K562 (cell line): ENCODE results near the gene LRRC61. TPM values are rescaled to one million over a fixed set of nuclear protein-coding genes. Genes with fewer than 3 reads are reported as not detected.

Experiments
- CBFA2T3 ChIP-seq: fragments of 450-650 bp; IDR thresholded peaks from 2 replicates; pipeline ENCODE4 v1.6.1; 2017
- COPS2 ChIP-seq: fragments of 450-650 bp; conservative IDR thresholded peaks from 2 replicates; pipeline ENCODE4 v1.6.1; 2016; ENCODE audit warnings: mild to moderate bottlenecking, moderate library complexity
- EWSR1 ChIP-seq: fragments of 450-650 bp; IDR thresholded peaks from 2 replicates; pipeline ENCODE4 v1.6.1; 2018; ENCODE audit warnings: borderline replicate concordance, mild to moderate bottlenecking, low read depth, moderate library complexity; ENCODE audit not compliant: partially characterized antibody
- GTF2B ChIP-seq: IDR thresholded peaks from 2 replicates; pipeline ENCODE4 v1.6.1; 2011; ENCODE audit not compliant: insufficient read length; ENCODE audit errors: extremely low read depth
- HLTF ChIP-seq: fragments of 450-650 bp; IDR thresholded peaks from 2 replicates; pipeline ENCODE4 v1.6.1; 2016
- HNRNPUL1 ChIP-seq: fragments of 200-400 bp; formaldehyde crosslinking; IDR thresholded peaks from 2 replicates; pipeline ENCODE4 v1.6.1; 2017; ENCODE audit warnings: low read length
- HOXB6 ChIP-seq: fragments of 250-450 bp; sonication (Bioruptor Pico); IDR thresholded peaks from 2 replicates; pipeline ENCODE4 v1.5.1; 2022; ENCODE audit warnings: mild to moderate bottlenecking, borderline replicate concordance
- JUN ChIP-seq, 2 experiments: sonication (generic) in 1 of 2; formaldehyde crosslinking in 1 of 2; IDR thresholded peaks; 2 replicates each; pipeline versions ENCODE4 v1.6.1 to v1.8.0; 2012 to 2022; ENCODE audit warnings: borderline replicate concordance in 2 of 2, mild to moderate bottlenecking in 2 of 2, improper control_type of control experiment in 1 of 2, low read depth in 1 of 2, low read length in 1 of 2, missing genetic modification reagents in 1 of 2
- KDM4B ChIP-seq, 2 experiments: fragments of 450-650 bp in 1 of 2; sonication (generic) in 1 of 2; IDR thresholded peaks; 2 replicates each; pipeline ENCODE4 v1.6.1; 2016 to 2017; ENCODE audit warnings: borderline replicate concordance in 2 of 2, antibody characterized with exemption in 1 of 2, low read depth in 1 of 2, mild to moderate bottlenecking in 1 of 2
- KLF13 ChIP-seq: fragments of 450-650 bp; IDR thresholded peaks from 2 replicates; pipeline ENCODE4 v1.6.1; 2016; ENCODE audit warnings: missing genetic modification characterization, low read depth, mild to moderate bottlenecking, missing compliant biosample characterization, moderate library complexity, borderline replicate concordance
- KLF16 ChIP-seq: IDR thresholded peaks from 2 replicates; pipeline ENCODE4 v1.6.1; 2016; ENCODE audit warnings: antibody characterized with exemption
- MCM2 ChIP-seq: fragments of 450-650 bp; IDR thresholded peaks from 2 replicates; pipeline ENCODE4 v1.6.1; 2017; ENCODE audit warnings: low read depth, mild to moderate bottlenecking
- MTA1 ChIP-seq: fragments of 450-650 bp; IDR thresholded peaks from 2 replicates; pipeline ENCODE4 v1.6.1; 2017; ENCODE audit warnings: borderline replicate concordance
- NELFE ChIP-seq: IDR thresholded peaks from 2 replicates; pipeline ENCODE4 v1.6.1; 2011; ENCODE audit warnings: mild to moderate bottlenecking; ENCODE audit not compliant: insufficient read depth, insufficient read length
- RB1 ChIP-seq: fragments of 450-650 bp; IDR thresholded peaks from 2 replicates; pipeline ENCODE4 v1.6.1; 2017; ENCODE audit warnings: low read depth, mild to moderate bottlenecking
- RBM15 ChIP-seq: fragments of 200-400 bp; formaldehyde crosslinking; IDR thresholded peaks from 2 replicates; pipeline ENCODE4 v1.6.1; 2018; ENCODE audit warnings: mild to moderate bottlenecking, low read length, moderate library complexity; ENCODE audit not compliant: insufficient read depth
- SMARCA5 ChIP-seq: fragments of 450-650 bp; IDR thresholded peaks from 2 replicates; pipeline ENCODE4 v1.6.1; 2016
- SMC3 ChIP-seq: conservative IDR thresholded peaks from 2 replicates; pipeline ENCODE4 v1.6.1; 2011; ENCODE audit warnings: low read depth, low read length, improper control_type of control experiment; ENCODE audit not compliant: insufficient read depth
- ZNF3 ChIP-seq: fragments of 250-450 bp; sonication (Bioruptor Pico); IDR thresholded peaks from 2 replicates; pipeline ENCODE4 v1.5.0; 2021; ENCODE audit warnings: mild to moderate bottlenecking, moderate library complexity
- ZNF347 ChIP-seq: fragments of 450-650 bp; formaldehyde crosslinking; IDR thresholded peaks from 2 replicates; pipeline ENCODE4 v1.4.0; 2020; ENCODE audit warnings: low read depth, mild to moderate bottlenecking, moderate library complexity
- ZNF444 ChIP-seq: fragments of 250-450 bp; sonication (Bioruptor Pico); IDR thresholded peaks from 2 replicates; pipeline ENCODE4 v1.4.0; 2020; ENCODE audit warnings: mild to moderate bottlenecking, moderate library complexity
- ZNF655 ChIP-seq: fragments of 250-450 bp; sonication (Bioruptor Pico); IDR thresholded peaks from 2 replicates; pipeline ENCODE4 v1.5.0; 2021
- polyA plus RNA-seq, 8 experiments: library from polyadenylated mRNA; depleted of rRNA in 4 of 8; stranded (reverse) in 5 of 8; unstranded in 3 of 8; fragments of >200 nt; fragmentation: Nextera tagmentation in 2 of 8; fragmentation: Illumina TruSeq in 1 of 8; extraction: Ambion mirVana in 2 of 8; extraction: Trizol in 1 of 8; gene quantifications; 2 replicates each; pipeline versions ENCODE4 v1.2.1 to v1.2.3, GENCODE V29; 2011 to 2014; ENCODE audit warnings: inconsistent platforms in 1 of 8, missing spikeins in 1 of 8
- total RNA-seq, 7 experiments: library from RNA; depleted of rRNA in 6 of 7; stranded (reverse); fragments of >200 nt in 6 of 7; fragmentation: Illumina TruSeq in 2 of 7; extraction: Trizol in 2 of 7; gene quantifications; 2 replicates each; pipeline versions ENCODE4 v1.2.1 to v1.2.3, GENCODE V29; 2011 to 2021; ENCODE audit warnings: low replicate concordance in 1 of 7
- TF ChIP-seq, protein P1 (sequence below): fragments of 250-450 bp; sonication (Bioruptor Pico); IDR thresholded peaks from 2 replicates; pipeline ENCODE4 v1.5.0; 2020; ENCODE audit warnings: mild to moderate bottlenecking
- TF ChIP-seq, protein P2 (sequence below): fragments of 150-350 bp; conservative IDR thresholded peaks from 2 replicates; pipeline ENCODE4 v1.6.1; 2014; ENCODE audit warnings: low read length

The LRRC61 gene
- total and polyA plus RNA-seq, 9 of the 15 experiments (the other 6 are each of a cell fraction or from before 2014, with no cell fraction given) = 1.3 to 55.2 (median 35.2) TPM

DNA sequence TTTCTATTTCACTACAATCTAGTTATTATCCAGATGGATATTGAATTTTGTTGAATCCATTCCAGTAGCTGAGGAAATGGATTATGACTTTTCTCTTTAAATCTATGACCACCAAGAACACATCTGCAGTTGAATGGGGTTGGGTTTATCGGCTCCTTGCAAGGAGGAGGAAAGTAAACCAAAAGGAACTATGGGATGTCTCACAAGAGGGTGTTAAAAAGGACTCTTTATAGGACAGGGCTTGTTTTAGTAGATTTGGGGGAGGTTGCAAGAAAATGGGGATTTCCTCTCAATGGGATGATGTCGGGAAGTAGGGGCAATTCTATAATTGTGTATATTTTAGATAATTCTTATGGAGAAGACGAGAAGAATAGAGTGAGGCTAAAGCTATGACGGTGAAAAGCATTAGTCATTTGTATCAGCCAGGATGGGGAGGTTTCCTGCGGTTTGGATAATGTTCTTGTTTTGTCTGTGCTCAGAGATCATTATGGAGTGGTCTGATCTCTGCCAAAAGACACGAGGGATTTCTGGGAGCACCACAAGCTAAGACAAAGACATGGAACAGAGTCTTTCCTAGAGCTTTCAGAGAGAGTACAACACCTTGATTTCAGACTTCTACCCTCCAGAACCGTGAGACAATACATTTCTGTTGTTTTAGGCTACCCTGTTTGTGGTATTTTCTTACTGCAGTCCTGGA, 5.3 kb upstream of the LRRC61 start (continued):
- TF ChIP-seq ZNF444 (CRISPR knock-in tag) = no peak
- TF ChIP-seq EWSR1 = no peak
- TF ChIP-seq RB1 = no peak
- TF ChIP-seq, protein P1, sequence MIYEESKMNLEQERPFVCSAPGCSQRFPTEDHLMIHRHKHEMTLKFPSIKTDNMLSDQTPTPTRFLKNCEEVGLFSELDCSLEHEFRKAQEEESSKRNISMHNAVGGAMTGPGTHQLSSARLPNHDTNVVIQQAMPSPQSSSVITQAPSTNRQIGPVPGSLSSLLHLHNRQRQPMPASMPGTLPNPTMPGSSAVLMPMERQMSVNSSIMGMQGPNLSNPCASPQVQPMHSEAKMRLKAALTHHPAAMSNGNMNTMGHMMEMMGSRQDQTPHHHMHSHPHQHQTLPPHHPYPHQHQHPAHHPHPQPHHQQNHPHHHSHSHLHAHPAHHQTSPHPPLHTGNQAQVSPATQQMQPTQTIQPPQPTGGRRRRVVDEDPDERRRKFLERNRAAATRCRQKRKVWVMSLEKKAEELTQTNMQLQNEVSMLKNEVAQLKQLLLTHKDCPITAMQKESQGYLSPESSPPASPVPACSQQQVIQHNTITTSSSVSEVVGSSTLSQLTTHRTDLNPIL (CRISPR knock-in tag) = 0 out of 2 replicates have a peak, but pooled peaks have one; percentile 33
- TF ChIP-seq SMARCA5 = peak; percentile 87
- TF ChIP-seq NELFE = no peak
- TF ChIP-seq JUN (IDR thresholded peaks at IDR 0.05; ENCODE audit: borderline replicate concordance, low read depth, low read length) = peak; percentile 61; the same call in 1 of the 2 replicates
- TF ChIP-seq JUN (CRISPR knock-in tag; IDR thresholded peaks at IDR 0.05; ENCODE audit: borderline replicate concordance) = no peak
- TF ChIP-seq GTF2B = no peak
- TF ChIP-seq SMC3 = no peak
- no peak for TF ChIP-seq HLTF
- TF ChIP-seq ZNF347 (CRISPR knock-in tag) = no peak
- no peak for TF ChIP-seq HOXB6 (CRISPR knock-in tag)
- TF ChIP-seq MTA1 = peak; percentile 61; the same call in 1 of the 2 replicates
- no peak for TF ChIP-seq ZNF3
- TF ChIP-seq HNRNPUL1 = no peak
- peak; percentile 89 for TF ChIP-seq CBFA2T3
- TF ChIP-seq KLF13 (tag) = no peak
- peak; percentile 52; the same call in 1 of the 2 replicates for TF ChIP-seq KLF16
- TF ChIP-seq MCM2 = no peak
- no peak for TF ChIP-seq ZNF655 (CRISPR knock-in tag)
- no peak for TF ChIP-seq RBM15
- no peak for TF ChIP-seq COPS2
- TF ChIP-seq, protein P2, sequence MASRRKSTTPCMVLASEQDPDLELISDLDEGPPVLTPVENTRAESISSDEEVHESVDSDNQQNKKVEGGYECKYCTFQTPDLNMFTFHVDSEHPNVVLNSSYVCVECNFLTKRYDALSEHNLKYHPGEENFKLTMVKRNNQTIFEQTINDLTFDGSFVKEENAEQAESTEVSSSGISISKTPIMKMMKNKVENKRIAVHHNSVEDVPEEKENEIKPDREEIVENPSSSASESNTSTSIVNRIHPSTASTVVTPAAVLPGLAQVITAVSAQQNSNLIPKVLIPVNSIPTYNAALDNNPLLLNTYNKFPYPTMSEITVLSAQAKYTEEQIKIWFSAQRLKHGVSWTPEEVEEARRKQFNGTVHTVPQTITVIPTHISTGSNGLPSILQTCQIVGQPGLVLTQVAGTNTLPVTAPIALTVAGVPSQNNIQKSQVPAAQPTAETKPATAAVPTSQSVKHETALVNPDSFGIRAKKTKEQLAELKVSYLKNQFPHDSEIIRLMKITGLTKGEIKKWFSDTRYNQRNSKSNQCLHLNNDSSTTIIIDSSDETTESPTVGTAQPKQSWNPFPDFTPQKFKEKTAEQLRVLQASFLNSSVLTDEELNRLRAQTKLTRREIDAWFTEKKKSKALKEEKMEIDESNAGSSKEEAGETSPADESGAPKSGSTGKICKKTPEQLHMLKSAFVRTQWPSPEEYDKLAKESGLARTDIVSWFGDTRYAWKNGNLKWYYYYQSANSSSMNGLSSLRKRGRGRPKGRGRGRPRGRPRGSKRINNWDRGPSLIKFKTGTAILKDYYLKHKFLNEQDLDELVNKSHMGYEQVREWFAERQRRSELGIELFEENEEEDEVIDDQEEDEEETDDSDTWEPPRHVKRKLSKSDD = no peak
- no peak for TF ChIP-seq KDM4B (IDR thresholded peaks at IDR 0.05; ENCODE audit: borderline replicate concordance in 2 of 2, low read depth in 1 of 2)
